Endometrial microvascular endothelial cells (primary cell): ENCODE measurements around the gene ABI2. TPM values are rescaled to one million over a fixed set of nuclear protein-coding genes. Genes with fewer than 3 reads are reported as not detected.
"Not testable (repeated sequence)": the region's sequence is repeated elsewhere in the genome, so short reads cannot be mapped to it uniquely, and the experiment has no call there.

ENCODE experiments used
- in situ Hi-C: cut with HindIII; loops from 2 replicates; pipeline ENCODE4 v1.10.0; 2017; ENCODE audit warnings: low sequenced_read_pairs, low pct_unique_long_range_greater_than_20kb; ENCODE audit errors: inconsistent ontology term
- total RNA-seq: library from RNA; depleted of rRNA; stranded (reverse); fragments of >200 nt; gene quantifications from one replicate; pipeline ENCODE4 v1.2.3, GENCODE V29; 2015; ENCODE audit errors: inconsistent ontology term

Gene ABI2
- total RNA-seq, 1 donor from 2014 or later, result 35.9 TPM

- in situ Hi-C loops, result no loop called here
Observed at GRCh38 chr2:203407496-203407895, 79.3 kb downstream of the ABI2 start.

- in situ Hi-C loops, result no loop called here
Observed at GRCh38 chr2:203412546-203413331, 84.5 kb downstream of the ABI2 start.

GRCh38 chr2:203413796-203414195 is 85.6 kb downstream of the ABI2 start:
- in situ Hi-C loops, result no loop called here

GRCh38 chr2:203418271-203418670 is 90.1 kb downstream of the ABI2 start:
- in situ Hi-C loops, result no loop called here

GRCh38 chr2:203427061-203427460 is 98.9 kb downstream of the ABI2 start:
- in situ Hi-C loops, result no loop called here

GRCh38 chr2:203429643-203430042 is 101.4 kb downstream of the ABI2 start:
- in situ Hi-C loops, result not testable (repeated sequence)

- in situ Hi-C loops, result no loop called here
Observed at GRCh38 chr2:203431391-203432185, 103.4 kb downstream of the ABI2 start.

- in situ Hi-C loops, result no loop called here
Observed at GRCh38 chr2:203432811-203433210, 104.6 kb downstream of the ABI2 start.

- in situ Hi-C loops, result no loop called here
Observed at GRCh38 chr2:203436496-203436895, 108.3 kb downstream of the ABI2 start.

- in situ Hi-C loops, result no loop called here
Observed at GRCh38 chr2:203437511-203437910, 109.3 kb downstream of the ABI2 start.

- in situ Hi-C loops, result no loop called here
Observed at GRCh38 chr2:203438528-203438927, 110.3 kb downstream of the ABI2 start.

- in situ Hi-C loops, result no loop called here
Observed at GRCh38 chr2:203440671-203441070, 112.5 kb downstream of the ABI2 start.

GRCh38 chr2:203441463-203441862 is 113.3 kb downstream of the ABI2 start:
- in situ Hi-C loops, result no loop called here

- in situ Hi-C loops, result no loop called here
Observed at GRCh38 chr2:203442463-203442862, 114.3 kb downstream of the ABI2 start.

- in situ Hi-C loops, result no loop called here
Observed at GRCh38 chr2:203444738-203445137, 116.5 kb downstream of the ABI2 start.

GRCh38 chr2:203446071-203446481 is 117.9 kb downstream of the ABI2 start:
- in situ Hi-C loops, result no loop called here

- in situ Hi-C loops, result no loop called here
Observed at GRCh38 chr2:203446780-203447179, 118.6 kb downstream of the ABI2 start.

- in situ Hi-C loops, result no loop called here
Observed at GRCh38 chr2:203450561-203450960, 122.4 kb downstream of the ABI2 start.

GRCh38 chr2:203451011-203451410 is 122.8 kb downstream of the ABI2 start:
- in situ Hi-C loops, result no loop called here

- in situ Hi-C loops, result no loop called here
Observed at GRCh38 chr2:203451689-203452088, 123.5 kb downstream of the ABI2 start.
